ENCODE data around the gene EPHA3. TPM values are rescaled to one million over a fixed set of nuclear protein-coding genes. Genes with fewer than 3 reads are reported as not detected.

Gene EPHA3
- total RNA-seq, 1 experiment from 2014 or later, result not detected

- intact Hi-C loops (cut with micrococcal nuclease; ENCODE audit: unreplicated experiment), result no loop called here
- no peak for TF ChIP-seq CTCF (IDR thresholded peaks at IDR 0.05; ENCODE audit: insufficient read depth in 1 of 2, low read depth in 1 of 2, low read length in 1 of 2, severe bottlenecking in 1 of 2, unreplicated experiment in 1 of 2)
- H3K27me3 ChIP-seq (replicated peaks; ENCODE audit: control insufficient read depth, insufficient read depth, low read length), result no peaks in the 10 kb centered on the region
- H3K36me3 Mint-ChIP-seq (ENCODE audit: insufficient read depth, unreplicated experiment), result no peaks in the 10 kb centered on the region
- BruUV-seq (replicated peaks), result no TSS peak
- no peaks in the 10 kb centered on the region for H3K4me1 Mint-ChIP-seq (ENCODE audit: low read depth, unreplicated experiment)
- no peaks in the 10 kb centered on the region for H3K36me3 ChIP-seq (ENCODE audit: control insufficient read depth, insufficient read depth, low read length)
- CTCF ChIA-PET, result no interaction called here
- no peaks in the 10 kb centered on the region for H3K9me3 ChIP-seq
- H3K4me1 ChIP-seq, result no peaks in the 10 kb centered on the region
- H3K27ac Mint-ChIP-seq (ENCODE audit: unreplicated experiment), result no peak overlapping the region
- no peak overlapping the region for H3K4me3 ChIP-seq (ENCODE audit: low read depth, low read length)
- POLR2A ChIA-PET, result no interaction called here
- peaks cover 6% of the 10 kb centered on the region for H3K27me3 Mint-ChIP-seq (ENCODE audit: insufficient read depth, unreplicated experiment)
- H3K9me3 Mint-ChIP-seq (ENCODE audit: unreplicated experiment), result no peaks in the 10 kb centered on the region
- DNase-seq, result no peak
- H3K4me3 Mint-ChIP-seq (ENCODE audit: unreplicated experiment), result no peak overlapping the region
These were observed 34.8 kb upstream of the EPHA3 start for GRCh38 chr3:89072642-89073041.

GRCh38 chr3:89079944-89080343, 27.5 kb upstream of the EPHA3 start:
- Histone ChIP-seq H3K27me3 (replicated peaks; ENCODE audit: control insufficient read depth, insufficient read depth, low read length) (no peaks in the 10 kb centered on the region), H3K4me1 (no peaks in the 10 kb centered on the region), H3K36me3 (ENCODE audit: control insufficient read depth, insufficient read depth, low read length) (no peaks in the 10 kb centered on the region), H3K9me3 (no peaks in the 10 kb centered on the region), H3K4me3 (ENCODE audit: low read depth, low read length) (no peak overlapping the region)
- ChIA-PET POLR2A (no interaction called here), CTCF (no interaction called here)
- Mint-ChIP-seq H3K27ac (ENCODE audit: unreplicated experiment) (no peak overlapping the region), H3K9me3 (ENCODE audit: unreplicated experiment) (no peaks in the 10 kb centered on the region), H3K4me1 (ENCODE audit: low read depth, unreplicated experiment) (no peaks in the 10 kb centered on the region), H3K36me3 (ENCODE audit: insufficient read depth, unreplicated experiment) (no peaks in the 10 kb centered on the region), H3K4me3 (ENCODE audit: unreplicated experiment) (no peak overlapping the region), H3K27me3 (ENCODE audit: insufficient read depth, unreplicated experiment) (peaks cover 2% of the 10 kb centered on the region)
- BruUV-seq (replicated peaks), result no TSS peak
- no peak for TF ChIP-seq CTCF (IDR thresholded peaks at IDR 0.05; ENCODE audit: insufficient read depth in 1 of 2, low read depth in 1 of 2, low read length in 1 of 2, severe bottlenecking in 1 of 2, unreplicated experiment in 1 of 2)
- no peak for DNase-seq
- intact Hi-C loops (cut with micrococcal nuclease; ENCODE audit: unreplicated experiment), result no loop called here

GRCh38 chr3:89087851-89088250, 19.6 kb upstream of the EPHA3 start:
- Histone ChIP-seq H3K4me3 (ENCODE audit: low read depth, low read length) (no peak overlapping the region), H3K36me3 (ENCODE audit: control insufficient read depth, insufficient read depth, low read length) (no peaks in the 10 kb centered on the region), H3K4me1 (no peaks in the 10 kb centered on the region), H3K9me3 (no peaks in the 10 kb centered on the region), H3K27me3 (replicated peaks; ENCODE audit: control insufficient read depth, insufficient read depth, low read length) (no peaks in the 10 kb centered on the region)
- no peak for TF ChIP-seq CTCF (IDR thresholded peaks at IDR 0.05; ENCODE audit: insufficient read depth in 1 of 2, low read depth in 1 of 2, low read length in 1 of 2, severe bottlenecking in 1 of 2, unreplicated experiment in 1 of 2)
- intact Hi-C loops (cut with micrococcal nuclease; ENCODE audit: unreplicated experiment), result no loop called here
- peaks cover 8% of the 10 kb centered on the region for H3K27me3 Mint-ChIP-seq (ENCODE audit: insufficient read depth, unreplicated experiment)
- no peaks in the 10 kb centered on the region for H3K4me1 Mint-ChIP-seq (ENCODE audit: low read depth, unreplicated experiment)
- BruUV-seq (replicated peaks), result no TSS peak
- H3K4me3 Mint-ChIP-seq (ENCODE audit: unreplicated experiment), result no peak overlapping the region
- POLR2A ChIA-PET, result no interaction called here
- no peaks in the 10 kb centered on the region for H3K9me3 Mint-ChIP-seq (ENCODE audit: unreplicated experiment)
- CTCF ChIA-PET, result no interaction called here
- H3K36me3 Mint-ChIP-seq (ENCODE audit: insufficient read depth, unreplicated experiment), result no peaks in the 10 kb centered on the region
- no peak for DNase-seq
- no peak overlapping the region for H3K27ac Mint-ChIP-seq (ENCODE audit: unreplicated experiment)
